ENCODE results near the gene TNKS2.

The TNKS2 gene

GRCh38 chr10:91774571-91774970, 23.7 kb upstream of the TNKS2 start:
- Histone ChIP-seq H3K36me3 (replicated peaks) (no peaks in the 10 kb centered on the region), H3K27me3 (replicated peaks) (no peaks in the 10 kb centered on the region), H3K27ac (no peak overlapping the region), H3K4me3 (ENCODE audit: low read depth, low read length) (no peak overlapping the region)
- no peak for DNase-seq
- in situ Hi-C loops (cut with HindIII; ENCODE audit: low pct_ligation_motif_present, low sequenced_read_pairs) = no loop called here
- TF ChIP-seq, protein P1, sequence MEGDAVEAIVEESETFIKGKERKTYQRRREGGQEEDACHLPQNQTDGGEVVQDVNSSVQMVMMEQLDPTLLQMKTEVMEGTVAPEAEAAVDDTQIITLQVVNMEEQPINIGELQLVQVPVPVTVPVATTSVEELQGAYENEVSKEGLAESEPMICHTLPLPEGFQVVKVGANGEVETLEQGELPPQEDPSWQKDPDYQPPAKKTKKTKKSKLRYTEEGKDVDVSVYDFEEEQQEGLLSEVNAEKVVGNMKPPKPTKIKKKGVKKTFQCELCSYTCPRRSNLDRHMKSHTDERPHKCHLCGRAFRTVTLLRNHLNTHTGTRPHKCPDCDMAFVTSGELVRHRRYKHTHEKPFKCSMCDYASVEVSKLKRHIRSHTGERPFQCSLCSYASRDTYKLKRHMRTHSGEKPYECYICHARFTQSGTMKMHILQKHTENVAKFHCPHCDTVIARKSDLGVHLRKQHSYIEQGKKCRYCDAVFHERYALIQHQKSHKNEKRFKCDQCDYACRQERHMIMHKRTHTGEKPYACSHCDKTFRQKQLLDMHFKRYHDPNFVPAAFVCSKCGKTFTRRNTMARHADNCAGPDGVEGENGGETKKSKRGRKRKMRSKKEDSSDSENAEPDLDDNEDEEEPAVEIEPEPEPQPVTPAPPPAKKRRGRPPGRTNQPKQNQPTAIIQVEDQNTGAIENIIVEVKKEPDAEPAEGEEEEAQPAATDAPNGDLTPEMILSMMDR (IDR thresholded peaks at IDR 0.05; ENCODE audit: low read depth, low read length, missing control alignments) = no peak

DNA sequence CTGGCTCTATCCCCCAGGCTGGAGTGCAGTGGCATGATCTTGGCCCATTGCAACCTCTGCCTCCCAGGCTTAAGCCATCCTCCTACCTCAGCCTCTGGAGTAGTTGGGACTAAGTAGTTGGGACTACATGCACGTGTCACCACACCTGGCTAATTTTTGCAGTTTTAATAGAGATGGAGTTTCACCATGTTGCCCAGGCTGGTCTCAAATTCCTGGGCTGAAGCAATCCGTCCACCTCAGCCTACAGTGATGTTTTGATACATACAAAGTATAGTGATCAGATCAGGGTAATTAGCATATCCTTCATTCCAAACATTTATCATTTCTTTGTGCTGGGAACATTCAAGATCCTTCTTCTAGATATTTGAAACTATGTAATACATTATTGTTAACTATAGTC, 22.5 kb upstream of the TNKS2 start:
- in situ Hi-C loops (cut with HindIII; ENCODE audit: low pct_ligation_motif_present, low sequenced_read_pairs) = no loop called here
- Histone ChIP-seq H3K36me3 (replicated peaks) (no peaks in the 10 kb centered on the region), H3K4me3 (ENCODE audit: low read depth, low read length) (no peak overlapping the region), H3K27me3 (replicated peaks) (no peaks in the 10 kb centered on the region), H3K27ac (no peak overlapping the region)
- DNase-seq = no peak
- TF ChIP-seq, protein P1 (IDR thresholded peaks at IDR 0.05; ENCODE audit: low read depth, low read length, missing control alignments) = no peak

- TF ChIP-seq, protein P1 (IDR thresholded peaks at IDR 0.05; ENCODE audit: low read depth, low read length, missing control alignments) = no peak
- in situ Hi-C loops (cut with HindIII; ENCODE audit: low pct_ligation_motif_present, low sequenced_read_pairs) = no loop called here
- no peak for DNase-seq
- H3K36me3 ChIP-seq (replicated peaks) = no peaks in the 10 kb centered on the region
- no peak overlapping the region for H3K4me3 ChIP-seq (ENCODE audit: low read depth, low read length)
- no peaks in the 10 kb centered on the region for H3K27me3 ChIP-seq (replicated peaks)
- no peak overlapping the region for H3K27ac ChIP-seq
Measured at GRCh38 chr10:91776266-91776665, 22.0 kb upstream of the TNKS2 start.

DNA sequence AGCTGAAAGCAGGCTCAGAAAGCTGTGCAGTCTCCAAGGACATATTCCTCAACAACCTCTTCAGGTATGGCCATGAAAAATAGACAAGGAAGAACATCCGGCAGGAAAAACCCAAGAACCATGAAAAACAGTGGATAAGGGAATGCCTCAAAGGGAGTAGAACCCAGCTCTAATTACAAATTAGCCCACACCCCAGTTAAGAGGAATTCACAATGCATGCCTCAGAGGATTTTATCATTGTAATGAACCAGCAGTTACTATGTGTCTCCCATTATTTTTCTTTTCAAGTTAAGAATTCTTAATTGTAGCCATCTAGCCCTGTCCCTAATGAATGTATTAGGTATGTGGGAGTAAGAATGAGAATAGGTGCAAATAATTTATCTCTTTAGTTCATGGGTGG, 19.7 kb upstream of the TNKS2 start:
- Histone ChIP-seq H3K27ac (no peak overlapping the region), H3K36me3 (replicated peaks) (no peaks in the 10 kb centered on the region), H3K4me3 (ENCODE audit: low read depth, low read length) (no peak overlapping the region), H3K27me3 (replicated peaks) (no peaks in the 10 kb centered on the region)
- DNase-seq = no peak
- TF ChIP-seq, protein P1 (IDR thresholded peaks at IDR 0.05; ENCODE audit: low read depth, low read length, missing control alignments) = no peak
- in situ Hi-C loops (cut with HindIII; ENCODE audit: low pct_ligation_motif_present, low sequenced_read_pairs) = no loop called here

DNA sequence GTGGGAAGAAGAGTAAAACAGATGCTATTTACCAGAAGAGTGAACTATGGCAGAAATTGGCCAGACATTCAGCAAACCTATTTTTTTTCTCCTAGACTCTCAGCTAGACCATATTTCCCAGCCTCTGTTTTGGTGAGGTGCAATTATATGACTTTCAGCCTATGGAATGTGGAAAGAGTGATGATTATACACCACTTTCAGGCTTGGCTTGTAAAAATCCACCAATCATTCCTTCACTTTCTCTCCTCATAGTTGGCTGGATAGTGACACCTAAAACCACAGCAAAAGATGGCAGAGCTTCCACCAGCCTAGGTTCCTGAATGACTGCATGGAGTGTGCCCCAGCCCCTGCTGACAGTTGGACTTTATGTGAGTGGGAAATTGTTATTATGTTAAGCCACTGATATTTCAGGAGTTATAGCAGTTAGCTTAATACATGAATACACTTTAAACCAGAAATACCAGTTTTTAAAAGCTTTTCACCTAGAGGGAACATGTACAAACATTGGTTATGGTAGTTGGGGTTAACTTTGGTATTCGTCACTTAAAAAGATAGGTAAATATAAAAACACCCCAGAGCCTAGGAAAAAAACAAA, 19.1 kb upstream of the TNKS2 start:
- Histone ChIP-seq H3K4me3 (ENCODE audit: low read depth, low read length) (no peak overlapping the region), H3K27ac (no peak overlapping the region), H3K27me3 (replicated peaks) (no peaks in the 10 kb centered on the region), H3K36me3 (replicated peaks) (no peaks in the 10 kb centered on the region)
- TF ChIP-seq, protein P1 (IDR thresholded peaks at IDR 0.05; ENCODE audit: low read depth, low read length, missing control alignments) = no peak
- DNase-seq = no peak
- in situ Hi-C loops (cut with HindIII; ENCODE audit: low pct_ligation_motif_present, low sequenced_read_pairs) = no loop called here

DNA sequence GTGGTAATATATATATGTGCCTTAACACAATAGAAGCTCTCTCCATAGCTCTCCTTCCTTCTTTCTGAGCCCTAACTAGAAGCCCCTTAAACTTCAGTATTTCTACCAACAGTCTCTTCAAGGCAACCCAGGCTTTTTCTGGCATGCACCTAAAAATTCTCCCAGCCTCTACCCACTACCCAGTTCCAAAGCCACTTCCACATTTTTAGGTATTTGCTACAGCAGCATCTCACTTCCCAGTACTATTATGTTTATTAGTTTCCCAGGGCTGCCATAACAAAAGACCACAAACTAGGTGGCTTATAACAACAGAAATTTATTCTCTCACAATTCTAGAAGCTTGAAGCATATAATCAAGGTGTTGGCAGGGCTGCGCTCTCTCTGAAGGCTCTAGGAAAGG, 15.7 kb upstream of the TNKS2 start:
- in situ Hi-C loops (cut with HindIII; ENCODE audit: low pct_ligation_motif_present, low sequenced_read_pairs) = no loop called here
- no peaks in the 10 kb centered on the region for H3K27me3 ChIP-seq (replicated peaks)
- H3K36me3 ChIP-seq (replicated peaks) = no peaks in the 10 kb centered on the region
- H3K4me3 ChIP-seq (ENCODE audit: low read depth, low read length) = no peak overlapping the region
- TF ChIP-seq, protein P1 (IDR thresholded peaks at IDR 0.05; ENCODE audit: low read depth, low read length, missing control alignments) = no peak
- H3K27ac ChIP-seq = no peak overlapping the region
- no peak for DNase-seq
